ENCODE results near the gene PSMG4.

Gene PSMG4

DNA sequence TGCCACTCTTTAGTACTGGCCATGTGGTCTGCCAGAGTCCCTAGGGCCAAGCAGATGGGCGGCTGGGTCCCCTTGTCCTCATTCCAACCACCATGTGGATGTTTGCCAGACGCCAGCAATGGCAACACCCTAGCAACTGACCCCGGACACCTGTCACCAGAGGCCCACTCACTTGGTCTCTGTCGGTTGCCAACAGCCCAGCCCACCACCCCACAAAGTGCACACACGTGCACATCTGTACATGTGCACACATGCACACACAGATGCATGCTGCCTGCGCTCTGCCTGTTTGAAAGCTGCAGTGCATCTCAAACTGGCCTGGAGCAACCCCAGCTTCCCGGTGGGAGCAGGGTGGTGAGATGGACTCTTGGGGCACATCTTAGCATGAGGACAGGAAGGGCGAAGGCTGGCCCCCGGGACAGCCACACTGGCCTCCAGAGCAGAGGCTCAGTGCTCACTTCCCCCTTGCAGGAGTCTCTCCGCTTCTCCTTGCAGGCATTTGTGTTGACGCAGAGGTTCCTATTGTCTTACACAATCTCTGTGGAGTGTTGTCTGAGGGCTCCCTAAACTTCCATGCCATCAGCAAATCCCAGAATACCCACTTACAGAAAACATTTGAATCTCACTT is 54.0 kb downstream of the PSMG4 start:
- DNase-seq, result no peak

DNA sequence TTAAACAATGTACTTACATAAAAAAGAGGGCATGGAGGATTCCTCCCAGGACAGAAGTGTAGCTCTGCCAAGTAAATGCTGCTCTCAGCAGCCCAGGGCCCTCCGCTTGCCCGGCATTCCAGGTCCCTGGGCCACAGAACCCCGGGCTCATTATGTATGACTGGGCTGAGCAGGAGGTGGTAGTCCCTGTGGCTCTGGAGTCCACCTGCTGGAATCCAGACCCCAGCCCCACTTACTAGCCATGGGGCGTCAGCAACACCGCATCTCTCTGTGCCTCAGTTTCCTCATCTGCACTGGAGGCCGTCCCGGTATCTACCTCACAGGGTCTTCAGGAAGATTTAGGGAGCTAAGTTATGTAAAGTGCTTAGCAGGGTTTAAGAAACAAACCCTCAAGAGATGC is 55.4 kb downstream of the PSMG4 start:
- no peak for DNase-seq

DNA sequence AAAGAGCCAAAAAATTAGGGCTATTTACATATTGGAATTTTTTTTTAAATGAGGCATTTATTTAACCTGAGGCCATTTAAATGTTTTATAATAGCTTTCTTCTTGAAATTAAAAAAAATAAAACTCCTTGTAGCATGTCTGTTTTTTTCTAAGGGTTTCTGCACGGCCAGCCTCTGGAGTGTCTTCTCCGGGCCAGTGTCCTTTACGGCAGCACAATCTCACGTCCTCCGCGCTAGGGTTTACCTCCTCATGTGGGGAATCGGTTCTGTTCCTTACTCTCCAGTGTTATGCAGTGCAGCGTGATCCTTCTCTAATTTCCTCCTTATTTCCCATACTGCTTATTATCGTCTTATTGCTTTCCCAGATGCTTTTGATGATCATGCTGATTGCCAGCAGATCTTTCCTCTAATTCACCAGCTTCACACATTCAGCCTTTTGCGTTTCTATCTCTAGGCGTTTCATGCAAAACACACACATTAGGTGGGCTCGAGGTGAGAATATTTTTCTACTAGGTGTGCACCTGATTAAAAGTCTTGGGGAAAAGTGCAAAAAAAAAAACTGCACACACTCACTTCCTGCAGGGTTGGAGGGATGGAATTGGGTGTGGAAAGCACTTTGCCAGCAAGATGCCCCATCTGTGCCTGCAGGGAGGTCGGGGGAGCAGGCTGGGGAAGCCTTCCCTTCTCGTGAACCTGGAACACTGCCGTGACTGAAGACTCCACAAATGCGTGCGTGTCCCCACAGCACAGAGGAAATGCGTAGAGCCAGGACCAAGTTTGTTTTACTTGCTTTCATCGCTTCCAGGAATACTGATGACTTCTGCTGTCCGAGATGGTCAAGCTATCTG is 56.1 kb downstream of the PSMG4 start:
- DNase-seq, result no peak

DNA sequence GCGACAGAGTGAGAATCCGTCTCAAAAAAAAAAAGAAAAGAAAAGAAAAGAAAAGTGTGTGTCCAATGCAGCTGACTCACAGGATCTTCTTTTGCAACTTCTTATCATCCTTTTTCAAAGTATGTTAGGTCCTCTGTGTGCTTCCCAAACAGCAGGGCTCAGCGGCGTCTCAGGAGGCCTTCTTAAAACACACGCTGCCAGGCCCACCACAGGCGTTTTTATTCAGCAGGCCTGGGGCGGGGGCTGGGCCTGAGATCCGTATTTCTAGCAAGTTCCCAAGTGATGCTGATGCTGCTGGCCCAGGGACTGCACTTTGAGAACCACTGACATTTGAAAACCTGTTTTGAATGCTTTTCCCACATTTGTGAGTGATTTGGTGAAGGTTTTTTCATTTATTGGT is 57.1 kb downstream of the PSMG4 start:
- DNase-seq, result no peak

DNA sequence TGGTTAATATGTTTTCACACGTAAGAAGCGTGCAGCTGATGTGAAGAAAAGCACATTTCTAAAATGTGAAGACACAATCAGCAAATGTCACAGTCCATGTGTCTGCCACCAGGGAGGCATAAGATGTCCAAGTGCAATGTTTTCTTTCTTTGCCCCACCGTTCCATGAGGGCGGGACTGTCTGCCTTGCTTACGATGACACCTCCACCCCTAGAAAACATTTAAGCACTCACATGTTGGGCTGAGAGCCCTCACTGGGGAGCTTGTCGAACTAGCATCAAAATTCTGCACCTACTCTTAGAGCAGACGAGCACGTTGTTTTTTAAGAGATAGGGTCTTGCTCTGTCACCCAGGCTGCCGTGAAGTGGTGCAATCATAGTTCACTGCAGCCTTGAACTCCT is 57.6 kb downstream of the PSMG4 start:
- DNase-seq, result no peak

DNA sequence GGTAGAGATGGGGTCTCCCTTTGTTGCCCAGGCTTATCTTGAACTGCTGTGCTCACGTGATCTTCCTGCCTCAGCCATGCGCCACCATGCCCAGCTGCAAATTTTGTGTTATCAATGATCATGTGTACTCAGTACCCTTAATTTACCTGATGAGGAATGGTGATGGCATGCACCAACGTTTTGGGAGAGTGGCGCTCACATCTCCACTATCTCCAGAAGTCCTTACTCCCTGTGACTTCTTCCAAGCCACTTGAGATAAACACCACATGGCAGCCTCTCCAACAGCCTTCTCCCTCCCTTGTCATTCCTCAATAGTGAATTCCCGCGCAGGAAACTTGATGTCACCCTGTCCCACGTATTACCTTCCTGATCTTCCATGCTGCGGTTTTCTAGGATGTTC is 58.1 kb downstream of the PSMG4 start:
- no peak for DNase-seq
